Measurements from ENCODE around the gene HCN1.

HCN1 gene

GRCh38 chr5:45684118-45684517 lies 12.1 kb downstream of the HCN1 start:
- Histone ChIP-seq H3K4me1 (ENCODE audit: control insufficient read depth, low read length) (no peaks in the 10 kb centered on the region), H3K27me3 (ENCODE audit: control insufficient read depth, low read length) (no peaks in the 10 kb centered on the region)
- TF ChIP-seq EZH2phosphoT487 (IDR thresholded peaks at IDR 0.05; ENCODE audit: borderline replicate concordance, low read length): no peak

GRCh38 chr5:45680950-45681349 lies 15.2 kb downstream of the HCN1 start:
- no peak overlapping the region for H3K27ac ChIP-seq (ENCODE audit: low read depth, low read length)
- H3K4me3 ChIP-seq (ENCODE audit: low read length): no peak overlapping the region
- no peaks in the 10 kb centered on the region for H3F3A ChIP-seq (ENCODE audit: control insufficient read depth, insufficient read depth)
- H3K79me2 ChIP-seq (ENCODE audit: control insufficient read depth, low read length): no peaks in the 10 kb centered on the region
- no peaks in the 10 kb centered on the region for H4K20me1 ChIP-seq (ENCODE audit: control insufficient read depth, insufficient read depth, low read depth, low read length)
- H3K27me3 ChIP-seq (ENCODE audit: control insufficient read depth, low read length): no peaks in the 10 kb centered on the region
- no peak overlapping the region for H3K4me2 ChIP-seq (ENCODE audit: low read length)
- TF ChIP-seq CTCF (IDR thresholded peaks at IDR 0.05; ENCODE audit: low read depth, low read length, poor library complexity, severe bottlenecking): no peak
- TF ChIP-seq EZH2phosphoT487 (IDR thresholded peaks at IDR 0.05; ENCODE audit: borderline replicate concordance, low read length): no peak
- no peaks in the 10 kb centered on the region for H3K9me3 ChIP-seq (ENCODE audit: control insufficient read depth, insufficient read depth, low read length)
- H3K4me1 ChIP-seq (ENCODE audit: control insufficient read depth, low read length): no peaks in the 10 kb centered on the region
- no peaks in the 10 kb centered on the region for H3K36me3 ChIP-seq (ENCODE audit: control insufficient read depth, low read length)
- no peaks in the 10 kb centered on the region for H3K9me2 ChIP-seq (replicated peaks; ENCODE audit: control insufficient read depth, low read length)

More at GRCh38 chr5:45684118-45684517, 12.1 kb downstream of the HCN1 start:
- no peak overlapping the region for H3K27ac ChIP-seq (ENCODE audit: low read depth, low read length)
- no peaks in the 10 kb centered on the region for H3F3A ChIP-seq (ENCODE audit: control insufficient read depth, insufficient read depth)
- no peaks in the 10 kb centered on the region for H4K20me1 ChIP-seq (ENCODE audit: control insufficient read depth, insufficient read depth, low read depth, low read length)
- H3K9me2 ChIP-seq (replicated peaks; ENCODE audit: control insufficient read depth, low read length): no peaks in the 10 kb centered on the region
- H3K79me2 ChIP-seq (ENCODE audit: control insufficient read depth, low read length): no peaks in the 10 kb centered on the region
- no peaks in the 10 kb centered on the region for H3K36me3 ChIP-seq (ENCODE audit: control insufficient read depth, low read length)
- no peaks in the 10 kb centered on the region for H3K9me3 ChIP-seq (ENCODE audit: control insufficient read depth, insufficient read depth, low read length)
- H3K4me2 ChIP-seq (ENCODE audit: low read length): no peak overlapping the region
- H3K4me3 ChIP-seq (ENCODE audit: low read length): no peak overlapping the region

- Histone ChIP-seq H3K4me3 (ENCODE audit: low read length) (no peak overlapping the region), H4K20me1 (ENCODE audit: control insufficient read depth, insufficient read depth, low read depth, low read length) (no peaks in the 10 kb centered on the region), H3K27ac (ENCODE audit: low read depth, low read length) (no peak overlapping the region), H3K4me1 (ENCODE audit: control insufficient read depth, low read length) (no peaks in the 10 kb centered on the region), H3K9me3 (ENCODE audit: control insufficient read depth, insufficient read depth, low read length) (no peaks in the 10 kb centered on the region; the same call in 1 of the 2 replicates), H3K4me2 (ENCODE audit: low read length) (no peak overlapping the region), H3F3A (ENCODE audit: control insufficient read depth, insufficient read depth) (no peaks in the 10 kb centered on the region), H3K27me3 (ENCODE audit: control insufficient read depth, low read length) (no peaks in the 10 kb centered on the region), H3K9me2 (replicated peaks; ENCODE audit: control insufficient read depth, low read length) (no peaks in the 10 kb centered on the region), H3K79me2 (ENCODE audit: control insufficient read depth, low read length) (no peaks in the 10 kb centered on the region), H3K36me3 (ENCODE audit: control insufficient read depth, low read length) (no peaks in the 10 kb centered on the region)
- no peak for TF ChIP-seq EZH2phosphoT487 (IDR thresholded peaks at IDR 0.05; ENCODE audit: borderline replicate concordance, low read length)
- TF ChIP-seq CTCF (IDR thresholded peaks at IDR 0.05; ENCODE audit: low read depth, low read length, poor library complexity, severe bottlenecking): no peak
Measured at GRCh38 chr5:45677524-45677923, 18.7 kb downstream of the HCN1 start.

- no peaks in the 10 kb centered on the region for H4K20me1 ChIP-seq (ENCODE audit: control insufficient read depth, insufficient read depth, low read depth, low read length)
- H3K4me2 ChIP-seq (ENCODE audit: low read length): no peak overlapping the region
- H3K4me1 ChIP-seq (ENCODE audit: control insufficient read depth, low read length): no peaks in the 10 kb centered on the region
- H3K36me3 ChIP-seq (ENCODE audit: control insufficient read depth, low read length): no peaks in the 10 kb centered on the region
- H3K9me2 ChIP-seq (replicated peaks; ENCODE audit: control insufficient read depth, low read length): no peaks in the 10 kb centered on the region
- TF ChIP-seq CTCF (IDR thresholded peaks at IDR 0.05; ENCODE audit: low read depth, low read length, poor library complexity, severe bottlenecking): no peak
- TF ChIP-seq EZH2phosphoT487 (IDR thresholded peaks at IDR 0.05; ENCODE audit: borderline replicate concordance, low read length): no peak
- H3F3A ChIP-seq (ENCODE audit: control insufficient read depth, insufficient read depth): no peaks in the 10 kb centered on the region
- no peak overlapping the region for H3K27ac ChIP-seq (ENCODE audit: low read depth, low read length)
- no peak overlapping the region for H3K4me3 ChIP-seq (ENCODE audit: low read length)
- no peaks in the 10 kb centered on the region for H3K79me2 ChIP-seq (ENCODE audit: control insufficient read depth, low read length)
- no peaks in the 10 kb centered on the region for H3K27me3 ChIP-seq (ENCODE audit: control insufficient read depth, low read length)
- H3K9me3 ChIP-seq (ENCODE audit: control insufficient read depth, insufficient read depth, low read length): no peaks in the 10 kb centered on the region; the same call in 1 of the 2 replicates
Measured at GRCh38 chr5:45672271-45672670, 23.9 kb downstream of the HCN1 start.
